Myometrial cell (primary cell): ENCODE results near the gene KANSL1L. TPM values are rescaled to one million over a fixed set of nuclear protein-coding genes. Genes with fewer than 3 reads are reported as not detected.

ENCODE experiments used
- total RNA-seq: library from RNA; depleted of rRNA; stranded (reverse); fragments of >200 nt; gene quantifications from 2 replicates; pipeline ENCODE4 v1.2.3, GENCODE V29; 2015

The KANSL1L gene, protein sequence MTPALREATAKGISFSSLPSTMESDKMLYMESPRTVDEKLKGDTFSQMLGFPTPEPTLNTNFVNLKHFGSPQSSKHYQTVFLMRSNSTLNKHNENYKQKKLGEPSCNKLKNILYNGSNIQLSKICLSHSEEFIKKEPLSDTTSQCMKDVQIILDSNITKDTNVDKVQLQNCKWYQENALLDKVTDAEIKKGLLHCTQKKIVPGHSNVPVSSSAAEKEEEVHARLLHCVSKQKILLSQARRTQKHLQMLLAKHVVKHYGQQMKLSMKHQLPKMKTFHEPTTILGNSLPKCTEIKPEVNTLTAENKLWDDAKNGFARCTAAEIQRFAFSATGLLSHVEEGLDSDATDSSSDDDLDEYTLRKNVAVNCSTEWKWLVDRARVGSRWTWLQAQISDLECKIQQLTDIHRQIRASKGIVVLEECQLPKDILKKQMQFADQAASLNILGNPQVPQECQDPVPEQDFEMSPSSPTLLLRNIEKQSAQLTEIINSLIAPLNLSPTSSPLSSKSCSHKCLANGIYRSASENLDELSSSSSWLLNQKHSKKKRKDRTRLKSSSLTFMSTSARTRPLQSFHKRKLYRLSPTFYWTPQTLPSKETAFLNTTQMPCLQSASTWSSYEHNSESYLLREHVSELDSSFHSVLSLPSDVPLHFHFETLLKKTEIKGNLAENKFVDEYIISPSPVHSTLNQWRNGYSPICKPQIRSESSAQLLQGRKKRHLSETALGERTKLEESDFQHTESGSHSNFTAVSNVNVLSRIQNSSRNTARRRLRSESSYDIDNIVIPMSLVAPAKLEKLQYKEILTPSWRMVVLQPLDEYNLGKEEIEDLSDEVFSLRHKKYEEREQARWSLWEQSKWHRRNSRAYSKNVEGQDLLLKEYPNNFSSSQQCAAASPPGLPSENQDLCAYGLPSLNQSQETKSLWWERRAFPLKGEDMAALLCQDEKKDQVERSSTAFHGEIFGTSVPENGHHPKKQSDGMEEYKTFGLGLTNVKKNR
- 3.2 and 3.7 TPM in 2 replicates for total RNA-seq

DNA sequence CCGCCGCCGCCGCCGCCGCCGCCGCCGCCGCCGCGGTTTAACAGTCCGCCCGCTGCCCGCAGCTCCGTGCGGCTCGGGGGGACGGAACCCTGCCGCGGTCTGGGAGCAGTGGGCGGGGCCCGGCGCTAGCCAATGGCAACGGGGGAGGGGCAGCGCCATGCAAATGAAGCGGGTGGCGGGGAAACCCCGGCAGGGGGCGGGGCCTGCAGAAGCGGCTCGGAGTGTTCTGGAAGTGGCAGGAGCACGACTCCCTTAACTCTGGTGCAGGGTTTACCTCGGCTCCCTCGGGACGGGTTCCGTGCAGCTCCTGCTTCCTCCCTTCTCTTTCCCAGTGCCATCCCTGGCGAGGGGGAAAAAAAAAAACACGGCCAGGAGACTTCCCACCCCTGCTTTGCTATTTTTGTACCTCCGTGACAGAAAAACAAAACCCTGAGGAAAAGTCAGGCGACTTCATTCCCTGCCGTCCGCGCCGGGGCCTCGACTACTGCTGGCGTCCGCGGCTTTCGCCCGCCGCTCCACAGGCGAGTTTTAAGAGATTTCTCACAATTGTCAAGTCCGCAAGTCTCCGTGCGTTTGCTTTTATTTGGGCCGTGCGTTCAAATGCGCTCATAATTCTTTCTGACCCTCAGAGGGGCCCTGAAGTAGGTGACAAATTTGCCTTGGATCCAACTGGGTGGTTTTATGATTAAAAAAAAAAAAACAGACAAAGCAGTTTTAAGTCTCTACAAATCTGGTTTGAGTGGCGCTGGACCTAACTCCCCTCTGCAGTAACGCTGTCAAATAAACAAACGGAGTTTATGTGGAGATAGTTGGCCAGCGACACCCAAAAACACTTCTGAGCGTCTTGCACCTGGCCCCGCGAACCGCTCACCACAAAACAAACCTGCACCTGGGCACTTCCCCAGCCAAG, at the start of gene KANSL1L:
Gene KANSL1L, minus strand, starts transcription at position 101 of the 910 bp plus-strand sequence. CDS start 16,827 bp downstream, outside the sequence.

DNA sequence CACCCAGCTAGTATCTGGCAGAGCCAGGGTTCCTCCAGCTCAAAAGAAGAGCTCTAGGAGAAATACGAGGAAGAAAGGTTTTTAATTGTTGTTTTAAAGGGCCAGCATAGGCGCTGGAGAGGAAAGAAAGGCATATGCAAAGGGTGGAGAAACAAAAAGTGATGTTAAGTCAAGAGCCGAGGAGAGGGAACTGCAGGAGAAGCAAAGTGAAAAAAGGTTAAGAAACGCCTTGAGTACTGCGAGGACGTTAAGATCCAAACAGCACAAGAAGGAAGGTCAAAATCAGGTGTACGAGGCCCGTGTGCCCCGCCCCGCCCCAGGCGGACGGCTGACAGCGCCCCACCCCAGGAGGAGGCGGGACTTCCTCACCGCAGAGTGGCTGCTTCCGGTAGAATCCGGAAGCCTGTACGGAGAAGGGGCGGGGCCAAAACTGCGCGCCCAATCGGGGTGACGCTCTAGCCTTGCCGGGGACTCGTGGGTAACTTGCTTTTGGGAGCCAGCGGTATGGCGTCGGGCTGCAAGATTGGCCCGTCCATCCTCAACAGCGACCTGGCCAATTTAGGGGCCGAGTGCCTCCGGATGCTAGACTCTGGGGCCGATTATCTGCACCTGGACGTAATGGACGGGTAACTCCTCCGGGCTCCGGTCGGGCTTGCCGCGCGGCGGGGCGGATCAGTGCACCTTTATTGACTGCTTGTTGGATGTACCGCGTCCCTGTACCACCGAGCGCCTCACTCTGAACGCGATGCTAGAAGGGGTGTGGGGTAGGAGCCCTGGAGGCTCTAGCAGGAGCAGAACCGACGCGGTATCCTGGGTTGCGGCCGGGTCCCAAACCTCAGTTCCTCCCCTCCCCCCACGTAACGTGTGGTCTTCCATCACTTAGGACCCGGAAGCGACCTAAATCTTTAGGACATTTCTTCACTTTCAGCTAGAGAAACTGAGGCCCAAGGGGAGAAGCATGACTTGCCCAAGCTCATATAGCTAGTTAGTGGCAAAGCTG, 168.8 kb downstream of the KANSL1L start, which contains the start of gene RPE:
Gene RPE, plus strand, starts transcription at position 481 of the 1,000 bp plus-strand sequence. Its CDS starts 24 bp downstream, at position 505.

Other genes starting within 250 kb of the KANSL1L start
- 47.9 and 104 TPM in 2 replicates for gene RPE, start 168.8 kb downstream of the KANSL1L start, total RNA-seq
- gene ACADL, start 54.0 kb upstream of the KANSL1L start, total RNA-seq = not detected in 2 replicates
- gene MYL1, start 143.8 kb upstream of the KANSL1L start, total RNA-seq = not detected in 2 replicates